HG02981 (cell line): ENCODE results near the gene CNIH3.

ENCODE experiments used
- ATAC-seq: cut with Tn5 transposase; IDR thresholded peaks from one replicate; pipeline ENCODE4 v1.9.1; 2021; ENCODE audit warnings: mild to moderate bottlenecking, moderate library complexity; ENCODE audit not compliant: unreplicated experiment

Gene CNIH3

DNA sequence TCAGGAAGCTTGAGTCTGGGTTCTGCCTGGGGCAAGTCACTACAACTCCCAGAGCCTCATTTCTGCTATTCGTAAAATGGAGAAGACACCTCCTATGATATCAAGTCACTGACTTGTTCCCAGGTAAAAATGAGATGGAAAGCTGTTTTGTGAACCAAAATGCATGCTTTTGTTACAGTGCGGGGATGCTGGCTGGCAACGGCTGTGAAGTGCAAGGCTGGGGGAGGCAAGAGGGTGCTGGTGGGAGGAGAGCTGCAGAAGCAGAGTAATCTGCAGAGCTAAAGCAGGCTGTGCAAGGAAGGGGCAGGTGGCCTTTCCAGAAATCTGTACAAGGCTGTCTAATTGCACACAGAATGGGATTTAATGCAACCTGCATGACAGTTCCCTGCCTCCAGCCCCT lies 150.9 kb downstream of the CNIH3 start:
- no peak for ATAC-seq

- ATAC-seq, result no peak
These were observed 151.6 kb downstream of the CNIH3 start for GRCh38 chr1:224767676-224768075.

DNA sequence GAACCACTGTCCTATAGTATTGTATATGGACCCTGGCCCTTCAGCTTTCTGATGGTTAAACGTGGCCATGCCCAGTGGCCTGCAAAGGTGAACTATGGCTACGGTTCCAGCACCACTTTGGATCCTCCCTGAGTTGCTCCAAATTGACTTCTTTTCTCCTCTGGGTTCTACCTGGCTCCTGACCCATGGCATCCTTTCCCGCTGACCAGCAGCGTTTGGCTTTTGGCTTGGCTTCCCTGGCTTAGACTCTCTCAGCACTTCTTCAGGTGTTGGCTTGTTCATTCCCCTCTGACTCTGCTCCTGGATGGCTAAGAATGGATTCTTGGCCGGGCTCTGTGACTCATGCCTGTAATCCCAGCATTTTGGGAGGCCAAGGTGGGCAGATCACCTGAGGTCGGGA lies 152.9 kb downstream of the CNIH3 start:
- no peak for ATAC-seq

DNA sequence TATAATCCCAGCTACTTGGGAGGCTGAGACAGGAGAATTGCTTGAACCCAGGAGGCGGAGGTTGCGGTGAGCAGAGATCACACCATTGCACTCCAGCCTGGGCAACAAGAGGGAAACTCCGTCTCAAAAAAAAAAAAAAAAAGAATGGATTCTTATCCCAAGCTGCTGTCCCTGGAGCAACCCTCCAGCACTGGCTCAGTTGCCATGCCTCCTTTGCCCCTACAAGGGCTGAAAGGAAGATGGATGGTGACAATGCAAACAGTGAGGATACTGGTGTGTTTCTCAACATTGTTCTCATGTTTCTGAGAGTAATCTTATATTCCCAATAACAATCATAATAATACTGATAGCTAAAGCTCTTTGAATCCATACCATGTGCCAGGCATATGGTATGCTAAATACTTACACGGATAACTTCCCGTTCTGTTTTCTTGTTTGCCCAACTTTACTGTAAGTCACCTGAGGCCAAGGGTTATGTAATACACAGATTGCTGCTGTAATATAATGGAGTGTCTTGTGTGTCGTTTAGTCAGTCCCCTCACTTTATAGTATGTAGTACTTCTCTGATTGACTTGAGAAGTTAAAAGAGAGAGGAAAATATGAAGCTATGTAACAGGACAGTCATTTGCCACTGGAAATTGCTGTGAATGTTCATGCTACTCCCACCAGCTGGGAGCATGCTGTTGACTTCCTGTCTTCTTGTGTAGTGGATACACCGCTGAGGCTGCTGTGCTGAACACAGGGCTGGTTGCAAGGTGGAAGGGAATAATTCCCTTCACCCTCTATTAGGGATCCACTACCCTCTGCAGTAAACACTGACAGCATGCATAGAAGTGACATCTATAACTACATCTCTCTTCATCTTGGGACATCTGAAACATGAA lies 153.6 kb downstream of the CNIH3 start:
- no peak for ATAC-seq

DNA sequence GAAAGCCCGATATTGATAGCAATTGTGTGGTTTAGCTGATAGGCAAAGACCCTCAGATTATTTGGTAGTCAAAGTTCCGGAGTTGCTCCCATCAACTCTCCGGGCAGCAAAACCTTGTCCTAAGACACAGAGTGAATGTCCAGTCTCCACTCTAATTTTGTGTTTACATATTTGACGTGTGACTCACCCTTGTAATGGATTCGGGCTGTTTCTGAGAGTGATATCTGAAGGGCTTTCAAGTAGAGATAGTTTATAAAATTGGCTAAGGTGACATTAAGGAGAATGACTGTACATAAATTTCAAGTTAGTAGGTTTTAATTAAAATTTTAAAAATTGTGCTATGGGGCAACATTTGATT lies 154.2 kb downstream of the CNIH3 start:
- no peak for ATAC-seq

DNA sequence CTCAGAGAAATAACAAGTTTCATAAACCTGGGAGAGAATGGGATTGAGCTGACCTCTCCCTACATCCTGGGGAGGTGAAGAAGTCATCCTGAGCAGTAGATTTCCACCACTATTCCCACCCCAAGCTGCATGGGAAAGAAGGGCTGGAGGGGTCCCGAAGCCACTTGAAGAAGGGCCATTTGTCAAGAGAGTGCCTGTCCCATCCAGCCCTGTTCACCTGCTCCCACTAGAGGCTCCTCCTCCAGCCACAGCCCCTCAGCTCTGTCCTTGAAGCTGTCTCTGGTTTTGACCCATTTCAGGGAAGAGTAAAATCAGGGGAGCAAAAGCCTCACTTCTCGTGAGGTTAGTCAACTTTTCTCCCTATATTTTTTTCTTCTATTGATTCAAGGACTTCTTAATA lies 157.5 kb downstream of the CNIH3 start:
- no peak for ATAC-seq

- ATAC-seq, result peak; percentile 81
These were observed 158.3 kb downstream of the CNIH3 start for GRCh38 chr1:224774378-224774777.

- no peak for ATAC-seq
These were observed 161.1 kb downstream of the CNIH3 start for GRCh38 chr1:224777180-224777579.

DNA sequence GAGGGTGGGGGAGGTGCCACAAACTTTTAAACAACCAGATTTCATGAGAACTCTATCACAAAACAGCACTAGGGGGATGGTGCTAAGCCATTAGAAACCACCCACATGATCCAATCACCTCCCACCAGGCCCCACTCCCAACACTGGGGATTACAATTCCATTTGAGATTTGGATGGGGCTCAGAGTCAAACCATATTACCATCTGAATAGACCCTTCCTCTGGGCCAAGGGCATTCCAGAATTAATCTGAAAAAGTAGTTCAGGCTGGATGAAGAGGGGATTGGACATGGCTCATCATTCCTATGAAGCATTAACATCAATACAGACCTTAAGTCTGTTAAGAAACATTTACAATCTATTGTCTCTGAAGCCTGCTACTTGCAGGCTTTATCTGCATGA lies 163.4 kb downstream of the CNIH3 start:
- ATAC-seq, result no peak

DNA sequence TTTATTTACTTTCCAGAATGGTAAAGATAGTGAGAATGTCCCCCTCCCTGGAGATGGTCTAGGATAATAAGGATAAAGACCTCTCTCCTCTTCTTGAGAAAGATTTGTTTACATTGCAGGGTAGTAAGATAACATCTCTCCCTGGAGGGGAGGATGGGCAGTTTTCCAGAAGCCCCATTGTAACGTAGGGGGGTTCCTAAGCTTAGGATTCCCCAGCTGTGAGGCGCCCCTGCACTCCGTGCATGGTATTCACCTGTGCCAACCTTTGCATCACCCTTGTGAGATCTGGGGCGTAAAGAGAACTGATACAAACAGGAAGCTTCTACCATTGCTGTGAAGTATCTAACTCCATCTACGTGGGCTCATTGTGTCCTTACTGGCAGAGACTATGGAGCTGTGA lies 164.6 kb downstream of the CNIH3 start:
- no peak for ATAC-seq

- peak; percentile 50 for ATAC-seq
These were observed 165.7 kb downstream of the CNIH3 start for GRCh38 chr1:224781800-224782199.

DNA sequence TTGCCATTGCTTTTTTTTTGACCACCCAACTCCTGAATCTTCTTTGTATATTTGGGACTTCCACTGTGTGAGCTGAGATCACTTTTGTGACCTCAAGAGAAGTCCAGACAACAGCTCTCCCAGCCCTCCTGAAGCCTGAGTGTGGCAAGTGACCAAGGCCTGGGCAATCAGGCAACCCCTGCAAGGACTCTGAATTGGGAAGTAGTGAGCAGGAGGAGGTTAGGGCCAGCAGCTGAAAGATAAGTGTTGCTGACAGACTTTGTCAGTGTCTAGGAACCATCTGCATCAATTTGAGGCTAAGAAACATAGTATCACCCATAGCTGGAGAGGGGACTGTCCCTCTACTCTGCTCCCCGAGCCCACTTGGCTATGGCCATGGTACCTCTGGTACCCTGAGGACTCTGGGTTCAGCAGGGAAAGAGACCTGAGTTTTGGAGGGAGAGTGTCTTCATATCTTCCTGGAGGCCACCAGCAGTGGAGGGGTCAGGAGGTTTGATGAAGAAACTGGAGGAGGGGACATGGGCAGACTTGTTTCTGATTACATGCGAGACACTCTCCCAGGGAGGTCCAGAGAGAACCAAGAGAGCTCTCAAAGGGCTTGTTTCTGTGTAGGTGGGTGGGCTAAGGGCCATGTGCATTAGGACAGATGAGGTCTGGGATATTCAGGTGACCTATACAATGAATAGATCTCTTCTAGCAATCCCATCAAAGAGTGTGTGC lies 166.3 kb downstream of the CNIH3 start:
- peak; percentile 6 for ATAC-seq

DNA sequence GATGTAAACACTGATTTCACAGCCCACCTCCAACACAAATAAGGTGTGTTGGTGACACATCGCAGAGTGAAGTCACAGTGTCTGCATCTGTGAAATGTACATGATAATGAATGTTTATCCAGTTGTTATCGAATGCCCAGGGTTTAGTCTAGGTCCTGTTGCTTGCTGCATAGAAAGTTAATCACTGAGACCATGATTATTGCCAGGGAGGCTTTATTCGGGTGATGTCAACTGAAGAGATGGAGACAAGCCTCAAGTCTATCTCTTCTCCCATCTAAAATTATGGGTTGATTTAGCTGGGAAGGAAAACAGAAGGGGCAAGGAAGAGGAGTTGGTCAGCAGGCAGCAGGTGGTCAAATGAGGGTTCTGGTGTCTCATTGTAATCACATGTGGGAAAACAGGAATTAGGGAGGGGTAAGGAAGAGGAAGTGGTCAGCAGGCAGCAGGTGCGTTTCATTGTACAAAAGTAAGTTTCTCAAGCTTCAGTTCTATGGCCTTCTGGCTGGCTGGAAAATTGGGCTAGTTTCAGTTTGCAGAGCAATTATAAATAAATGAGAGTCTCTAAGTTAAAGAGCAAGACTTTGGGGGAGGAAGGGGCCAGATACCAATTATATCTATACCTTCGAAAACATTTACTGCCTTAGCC lies 167.0 kb downstream of the CNIH3 start:
- ATAC-seq, result peak; percentile 42

- ATAC-seq, result no peak
These were observed 168.3 kb downstream of the CNIH3 start for GRCh38 chr1:224784265-224785039.

- no peak for ATAC-seq
These were observed 168.9 kb downstream of the CNIH3 start for GRCh38 chr1:224785040-224785328.

DNA sequence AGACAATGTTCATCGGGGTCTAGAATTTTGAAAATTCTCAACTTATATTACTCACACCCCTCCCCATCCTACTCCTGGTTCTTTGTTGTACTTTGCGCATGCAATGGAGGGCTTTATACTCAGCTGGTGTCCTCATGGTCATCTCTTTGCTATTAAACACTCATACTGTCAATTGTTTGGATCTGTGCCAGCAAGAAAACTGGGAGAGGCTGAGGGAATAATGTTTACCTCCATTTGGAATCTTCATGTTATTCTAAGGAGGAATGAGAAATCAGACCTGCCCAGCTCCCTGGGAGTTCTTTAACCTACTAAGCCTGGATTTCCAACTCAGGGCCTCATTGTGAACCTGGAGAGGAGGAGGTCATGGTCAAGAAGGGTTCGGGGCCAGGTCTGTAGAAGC lies 169.5 kb downstream of the CNIH3 start:
- no peak for ATAC-seq

- no peak for ATAC-seq
These were observed 170.6 kb downstream of the CNIH3 start for GRCh38 chr1:224786533-224787250.

GRCh38 chr1:224789311-224789710 lies 173.2 kb downstream of the CNIH3 start:
- no peak for ATAC-seq
